Esophagus squamous epithelium (tissue), 4 donors: Measurements from ENCODE around the gene LACC1.

ENCODE experiments used
- CTCF ChIP-seq, 6 experiments: fragments of 450-650 bp in 4 of 6; fragments of 200-600 bp in 2 of 6; sonication (generic) in 2 of 6; IDR thresholded peaks; one replicate each; pipeline ENCODE4 v1.5.1; 2016 to 2019; ENCODE audit warnings: antibody characterized with exemption in 6 of 6, mild to moderate bottlenecking in 4 of 6, moderate library complexity in 4 of 6
- POLR2A ChIP-seq, 4 donors: fragments of 450-650 bp; IDR thresholded peaks; one replicate each; pipeline ENCODE4 v1.6.1; 2017; ENCODE audit warnings: antibody characterized with exemption in 4 of 4, mild to moderate bottlenecking in 4 of 4, moderate library complexity in 3 of 4

GRCh38 chr13:43877326-43877725 is 2.4 kb upstream of the LACC1 start:
- TF ChIP-seq CTCF (IDR thresholded peaks at IDR 0.05) (no peak), POLR2A (IDR thresholded peaks at IDR 0.05) (no peak)
